OCI-LY7 (cell line): ENCODE data around the gene PFDN1. TPM values are rescaled to one million over a fixed set of nuclear protein-coding genes. Genes with fewer than 3 reads are reported as not detected.

ENCODE experiments used
- BruUV-seq: library from RNA; stranded (reverse); fragments of 400-500 nt; replicated peaks from 2 replicates; lab custom pipeline; 2021; lab: Mats Ljungman, UMichigan
- CTCF ChIA-PET: fragments of 300-600 bp; sonication (Branson Sonifier 250); formaldehyde crosslinking; loops from one replicate; lab custom pipeline; 2022; ENCODE audit warnings: antibody characterized with exemption; ENCODE audit not compliant: unreplicated experiment; lab: Charles Lee
- POLR2A ChIA-PET: fragments of 300-600 bp; sonication (Branson Sonifier 250); formaldehyde crosslinking; loops from one replicate; lab custom pipeline; 2022; ENCODE audit warnings: antibody characterized with exemption; lab: Charles Lee
- DNase-seq: peaks from one replicate; pipeline ENCODE4 v3.0.0-alpha.2; 2015; ENCODE audit warnings: low spot score
- H2AFZ ChIP-seq: fragments of 200-600 bp; sonication (generic), shearing (Covaris generic); 2 replicates; pipeline ENCODE4 v1.6.1; 2014; ENCODE audit warnings: mild to moderate bottlenecking, antibody characterized with exemption, low read length, moderate library complexity
- H3K27ac ChIP-seq: fragments of 200-600 bp; sonication (generic); 2 replicates; pipeline ENCODE4 v1.5.1; 2014; ENCODE audit warnings: mixed run types, low read depth, mild to moderate bottlenecking, moderate library complexity, low read length, inconsistent platforms; ENCODE audit not compliant: poor library complexity, severe bottlenecking
- H3K36me3 ChIP-seq: fragments of 200-600 bp; sonication (generic); 2 replicates; pipeline ENCODE4 v1.6.1; 2014; ENCODE audit warnings: mild to moderate bottlenecking, antibody characterized with exemption, low read length, moderate library complexity, mixed read lengths; ENCODE audit not compliant: insufficient read depth
- H3K4me1 ChIP-seq: fragments of 200-600 bp; sonication (generic); 2 replicates; pipeline ENCODE4 v1.5.1; 2014; ENCODE audit warnings: mild to moderate bottlenecking, low read length; ENCODE audit not compliant: insufficient read depth, poor library complexity, severe bottlenecking
- H3K4me2 ChIP-seq: fragments of 200-600 bp; sonication (generic); 2 replicates; pipeline ENCODE4 v1.6.1; 2014; ENCODE audit warnings: mild to moderate bottlenecking, low read length
- H3K4me3 ChIP-seq: fragments of 200-600 bp; sonication (generic); 2 replicates; pipeline ENCODE4 v1.5.1; 2014; ENCODE audit warnings: mild to moderate bottlenecking, low read depth, low read length; ENCODE audit not compliant: poor library complexity, severe bottlenecking
- H3K79me2 ChIP-seq: fragments of 200-600 bp; sonication (generic); 2 replicates; pipeline ENCODE4 v1.6.1; 2016; ENCODE audit warnings: low read depth, mild to moderate bottlenecking, low read length, moderate library complexity, mixed read lengths; ENCODE audit not compliant: insufficient read depth
- H3K9me2 ChIP-seq: fragments of 200-600 bp; sonication (generic); 2 replicates; pipeline ENCODE4 v1.6.1; 2016; ENCODE audit warnings: mild to moderate bottlenecking, low read length, mixed read lengths; ENCODE audit not compliant: insufficient read depth
- H3K9me3 ChIP-seq: fragments of 200-600 bp; sonication (generic); 2 replicates; pipeline ENCODE4 v1.6.1; 2014; ENCODE audit warnings: mild to moderate bottlenecking, mixed run types, low read length, mixed read lengths
- H4K20me1 ChIP-seq: fragments of 200-600 bp; sonication (generic); 2 replicates; pipeline ENCODE4 v1.6.1; 2014; ENCODE audit warnings: mild to moderate bottlenecking, antibody characterized with exemption, low read length, moderate library complexity, mixed read lengths; ENCODE audit not compliant: insufficient read depth
- EZH2phosphoT487 ChIP-seq: fragments of 200-600 bp; sonication (generic); IDR thresholded peaks from 2 replicates; pipeline ENCODE4 v1.6.1; 2018; ENCODE audit warnings: low read depth, borderline replicate concordance, mild to moderate bottlenecking, mixed run types, antibody characterized with exemption, low read length, moderate library complexity, mixed read lengths
- intact Hi-C: fragments of 100-400 bp; cut with micrococcal nuclease; formaldehyde crosslinking; loops from one replicate; pipeline ENCODE4 v1.10.0; 2022; ENCODE audit not compliant: unreplicated experiment
- total RNA-seq, 2 experiments: library from RNA; depleted of rRNA in 1 of 2; stranded (reverse); fragments of >200 nt in 1 of 2; shearing (Covaris generic) in 1 of 2; gene quantifications; 2 replicates each; pipeline ENCODE4 v1.2.3, GENCODE V29; 2014 to 2022
- TF ChIP-seq, protein P1 (sequence below): fragments of 200-600 bp; sonication (generic); conservative IDR thresholded peaks from 2 replicates; pipeline ENCODE4 v1.5.1; 2014; ENCODE audit warnings: mild to moderate bottlenecking, antibody characterized with exemption, low read length, moderate library complexity, mixed read lengths

PFDN1 gene
- total RNA-seq, 2 experiments from 2014 or later = 51.3 to 73.9 TPM

DNA sequence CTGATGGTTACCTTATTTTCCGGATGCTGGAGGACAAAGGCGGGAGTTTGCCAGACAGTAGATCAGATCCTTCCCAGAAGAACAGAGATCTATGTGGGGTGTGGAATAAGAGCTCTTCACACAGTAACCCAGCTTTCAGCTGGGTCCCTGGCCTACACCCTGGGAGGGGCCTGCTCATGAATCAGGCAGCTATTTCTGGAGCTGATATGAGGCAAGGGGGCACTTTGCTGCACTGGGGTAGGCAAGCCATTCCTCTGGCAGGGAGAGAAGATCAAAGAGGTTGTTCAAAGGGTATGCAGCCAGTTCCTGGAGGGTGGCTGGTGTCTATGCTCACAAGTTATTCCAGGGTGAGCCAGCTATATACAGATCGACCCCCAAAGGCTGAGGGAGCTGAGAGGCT lies 79.3 kb downstream of the PFDN1 start:
- intact Hi-C loops = no loop called here
- no peaks in the 10 kb centered on the region for H3K79me2 ChIP-seq

DNA sequence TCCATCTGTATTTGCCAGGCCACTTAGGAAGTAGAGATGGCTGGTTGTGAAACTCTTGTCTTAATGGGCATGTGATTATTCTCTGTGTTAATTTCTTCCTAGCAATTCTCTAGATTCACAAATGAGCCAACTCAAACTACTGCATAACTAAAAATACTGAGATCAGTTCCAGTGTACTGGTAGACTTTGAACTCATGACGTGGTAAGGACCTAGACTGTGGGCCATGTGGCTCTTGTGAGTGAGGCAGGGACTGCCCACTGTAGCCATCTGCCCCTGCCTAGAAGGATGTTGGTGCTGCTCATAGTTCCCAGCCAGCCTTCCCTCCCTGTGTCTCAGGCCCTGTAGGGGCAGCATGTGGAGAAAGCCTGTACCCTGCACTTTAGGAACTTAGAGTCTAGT lies 80.5 kb downstream of the PFDN1 start:
- no peaks in the 10 kb centered on the region for H3K79me2 ChIP-seq
- no peak overlapping the region for H3K4me2 ChIP-seq
- H3K27ac ChIP-seq = no peak overlapping the region
- intact Hi-C loops = no loop called here
- no peak overlapping the region for H2AFZ ChIP-seq
- TF ChIP-seq EZH2phosphoT487 = no peak
- TF ChIP-seq, protein P1, sequence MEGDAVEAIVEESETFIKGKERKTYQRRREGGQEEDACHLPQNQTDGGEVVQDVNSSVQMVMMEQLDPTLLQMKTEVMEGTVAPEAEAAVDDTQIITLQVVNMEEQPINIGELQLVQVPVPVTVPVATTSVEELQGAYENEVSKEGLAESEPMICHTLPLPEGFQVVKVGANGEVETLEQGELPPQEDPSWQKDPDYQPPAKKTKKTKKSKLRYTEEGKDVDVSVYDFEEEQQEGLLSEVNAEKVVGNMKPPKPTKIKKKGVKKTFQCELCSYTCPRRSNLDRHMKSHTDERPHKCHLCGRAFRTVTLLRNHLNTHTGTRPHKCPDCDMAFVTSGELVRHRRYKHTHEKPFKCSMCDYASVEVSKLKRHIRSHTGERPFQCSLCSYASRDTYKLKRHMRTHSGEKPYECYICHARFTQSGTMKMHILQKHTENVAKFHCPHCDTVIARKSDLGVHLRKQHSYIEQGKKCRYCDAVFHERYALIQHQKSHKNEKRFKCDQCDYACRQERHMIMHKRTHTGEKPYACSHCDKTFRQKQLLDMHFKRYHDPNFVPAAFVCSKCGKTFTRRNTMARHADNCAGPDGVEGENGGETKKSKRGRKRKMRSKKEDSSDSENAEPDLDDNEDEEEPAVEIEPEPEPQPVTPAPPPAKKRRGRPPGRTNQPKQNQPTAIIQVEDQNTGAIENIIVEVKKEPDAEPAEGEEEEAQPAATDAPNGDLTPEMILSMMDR = no peak
- no peaks in the 10 kb centered on the region for H4K20me1 ChIP-seq
- H3K4me1 ChIP-seq = no peaks in the 10 kb centered on the region
- H3K36me3 ChIP-seq = no peaks in the 10 kb centered on the region
- ChIA-PET CTCF (no interaction called here), POLR2A (no interaction called here)
- BruUV-seq = no TSS peak
- H3K9me2 ChIP-seq = no peaks in the 10 kb centered on the region
- no peaks in the 10 kb centered on the region for H3K9me3 ChIP-seq
- no peak overlapping the region for H3K4me3 ChIP-seq
- no peak for DNase-seq

More for the DNA sequence above, 79.3 kb downstream of the PFDN1 start:
- Histone ChIP-seq H4K20me1 (no peaks in the 10 kb centered on the region), H3K4me2 (no peak overlapping the region), H3K36me3 (no peaks in the 10 kb centered on the region), H3K9me3 (no peaks in the 10 kb centered on the region), H3K27ac (no peak overlapping the region), H3K4me3 (no peak overlapping the region), H3K4me1 (no peaks in the 10 kb centered on the region), H2AFZ (no peak overlapping the region), H3K9me2 (no peaks in the 10 kb centered on the region)
- no TSS peak for BruUV-seq
- TF ChIP-seq EZH2phosphoT487 = no peak
- TF ChIP-seq, protein P1 = no peak
- ChIA-PET CTCF (no interaction called here), POLR2A (interaction anchor here (0.6 kb wide), 1 partner anchor 712 kb away, joined by 4 read pairs; no protein-coding TSS in a partner anchor)
- no peak for DNase-seq

DNA sequence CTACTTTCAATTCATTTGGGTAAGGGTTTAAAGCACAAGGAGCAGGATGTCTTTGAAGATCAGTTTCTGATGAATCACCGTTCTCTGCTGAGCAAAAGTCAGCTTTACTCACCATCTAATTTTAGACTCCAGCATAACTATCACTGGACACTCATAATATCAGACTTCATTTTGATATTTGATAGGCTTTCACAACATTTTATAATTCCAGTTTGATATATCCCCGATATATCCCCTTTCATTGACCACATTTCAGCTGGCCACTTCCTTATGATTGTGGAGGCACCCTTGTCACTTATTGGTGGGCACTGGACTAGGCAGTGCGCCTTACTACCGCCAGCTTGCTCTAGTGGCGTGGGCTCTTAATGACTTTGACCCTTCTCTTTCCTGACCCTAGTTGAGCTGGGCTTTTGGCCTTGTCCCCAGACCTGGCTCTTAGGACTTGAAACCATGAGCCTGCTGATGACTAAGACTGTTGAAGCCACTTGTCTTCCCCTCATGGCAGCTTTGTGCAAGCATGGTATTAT lies 81.1 kb downstream of the PFDN1 start:
- CTCF ChIA-PET = no interaction called here
- Histone ChIP-seq H3K4me2 (no peak overlapping the region), H4K20me1 (no peaks in the 10 kb centered on the region), H3K27ac (no peak overlapping the region), H3K9me2 (no peaks in the 10 kb centered on the region), H3K4me3 (no peak overlapping the region), H3K79me2 (no peaks in the 10 kb centered on the region), H3K9me3 (no peaks in the 10 kb centered on the region), H3K4me1 (no peaks in the 10 kb centered on the region), H3K36me3 (no peaks in the 10 kb centered on the region), H2AFZ (no peak overlapping the region)
- POLR2A ChIA-PET = interaction anchor here (0.7 kb wide), 1 partner anchor 993 kb away, joined by 3 read pairs; no protein-coding TSS in a partner anchor
- TF ChIP-seq, protein P1 = no peak
- no peak for TF ChIP-seq EZH2phosphoT487
- DNase-seq = no peak
- no TSS peak for BruUV-seq
- intact Hi-C loops = no loop called here
